ACHN (cell line): ENCODE results near the gene C8A.
A peak's percentile ranks its signal among the peaks of the same experiment; 100 is the strongest.

Source experiments
- DNase-seq: peaks from one replicate; pipeline ENCODE4 v3.0.0-alpha.2; 2015
- in situ Hi-C: cut with HindIII; loops from 2 replicates; pipeline ENCODE4 v1.10.0; 2017; ENCODE audit warnings: low sequenced_read_pairs, low pct_ligation_motif_present, low pct_unique_long_range_greater_than_20kb

C8A gene

DNA sequence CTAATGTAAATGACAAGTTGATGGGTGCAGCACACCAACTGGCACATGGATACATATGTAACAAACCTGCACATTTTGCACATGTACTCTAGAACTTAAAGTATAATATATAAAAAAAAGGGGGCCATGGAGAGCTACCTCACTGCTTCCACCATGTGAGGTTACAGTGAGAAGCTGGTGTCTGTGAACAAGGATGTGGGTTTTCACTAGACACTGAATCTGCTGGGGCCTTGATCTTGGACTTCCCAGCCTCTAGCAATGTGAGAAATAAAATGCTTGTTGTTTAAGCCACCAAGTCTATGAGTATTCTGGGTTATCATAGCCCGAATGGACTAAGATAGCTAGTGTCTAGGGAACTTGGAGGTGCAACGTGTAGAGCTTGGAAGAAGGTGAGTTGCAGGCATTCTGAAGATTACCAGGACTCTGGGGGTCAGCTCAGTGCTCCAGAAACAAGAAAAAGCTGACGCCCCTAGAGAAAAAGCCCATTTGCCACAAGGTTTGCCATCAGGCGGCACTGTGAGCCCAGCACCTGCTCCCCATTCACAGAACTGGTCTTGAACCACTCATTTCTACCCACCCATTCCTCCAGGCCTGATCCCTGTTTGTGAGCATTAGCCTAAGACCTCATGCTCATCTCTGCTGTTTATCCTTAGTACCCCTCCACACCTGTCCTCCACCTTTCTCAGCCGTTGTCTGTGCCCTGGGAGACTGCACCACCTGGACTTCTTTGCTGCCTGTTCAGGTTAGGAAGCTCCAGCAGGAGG, 20.3 kb upstream of the C8A start:
- DNase-seq: no peak
- in situ Hi-C loops: no loop called here

DNA sequence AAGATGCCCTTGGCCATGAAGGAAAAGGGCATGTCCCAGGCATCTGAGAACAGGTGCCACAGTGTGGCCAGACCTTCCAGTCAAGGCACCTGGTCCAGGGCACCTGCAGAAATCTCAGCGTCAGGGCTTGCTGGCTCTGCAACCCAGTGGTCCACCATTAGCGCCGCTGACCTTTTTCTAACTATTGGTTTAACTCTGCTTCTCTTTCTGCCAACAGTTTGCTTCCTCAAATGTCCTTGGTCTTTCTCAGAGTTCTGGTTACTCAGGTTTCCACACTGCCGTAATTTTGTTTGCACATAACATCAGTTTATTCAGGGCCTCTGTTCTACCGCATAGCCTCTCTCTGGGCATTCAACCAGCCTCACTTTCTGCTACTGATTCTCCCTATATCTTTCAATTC, 18.9 kb upstream of the C8A start:
- DNase-seq: no peak
- in situ Hi-C loops: no loop called here

DNA sequence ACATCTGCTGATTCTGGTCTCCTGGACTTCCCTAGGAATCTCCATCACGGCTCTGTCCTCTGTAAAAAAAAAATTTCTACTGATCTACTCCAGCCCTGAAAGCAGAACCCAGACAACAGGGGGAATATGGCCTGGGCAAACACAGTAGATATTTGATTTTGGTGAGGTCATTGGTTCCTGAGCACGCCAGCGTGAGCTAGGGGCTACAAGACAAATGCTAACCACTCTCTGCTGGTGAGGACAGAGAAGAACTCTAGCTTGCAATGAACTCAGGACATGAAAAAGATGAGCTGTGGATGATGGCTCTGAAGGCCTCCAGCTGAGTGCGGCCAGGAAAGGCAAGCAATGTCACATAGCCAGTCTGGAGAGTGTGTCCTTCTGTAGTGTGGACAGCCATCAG, 18.2 kb upstream of the C8A start:
- in situ Hi-C loops: no loop called here

DNA sequence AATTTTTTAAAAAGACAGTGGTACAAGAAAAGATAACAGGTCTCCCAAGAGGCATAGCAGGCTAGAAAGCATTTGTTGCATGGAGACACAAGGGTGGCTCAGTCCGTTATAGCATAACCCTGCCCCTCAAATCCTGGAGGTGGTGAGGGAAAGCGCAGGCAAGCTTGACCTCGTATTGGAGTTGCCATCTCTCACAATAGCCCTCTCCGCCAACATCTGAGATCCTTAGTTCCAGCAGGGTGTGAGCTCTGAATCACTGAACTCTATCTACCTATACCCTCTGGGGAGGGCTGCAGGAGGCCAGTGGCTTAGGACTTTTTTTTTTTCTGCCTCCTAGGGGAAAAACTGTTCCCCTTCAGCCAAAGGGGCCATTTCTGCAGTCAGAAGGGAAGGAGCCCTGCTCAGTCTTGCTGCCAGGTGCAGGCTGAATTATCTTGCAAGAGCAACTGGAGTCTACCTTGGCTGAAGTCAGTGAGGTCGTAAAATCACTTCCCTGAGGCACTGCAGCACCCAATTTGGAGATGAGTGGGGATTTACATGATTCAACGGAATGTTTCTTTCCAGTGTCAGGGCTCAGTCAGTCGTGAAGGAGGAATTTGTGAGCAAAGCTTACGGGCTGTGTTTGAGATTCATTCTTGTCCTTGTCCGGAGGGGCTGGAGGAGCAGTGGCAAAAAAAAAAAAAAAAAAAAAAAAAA, 17.2 kb upstream of the C8A start:
- in situ Hi-C loops: no loop called here
- peak; percentile 75 for DNase-seq

More for the DNA sequence above, 18.2 kb upstream of the C8A start:
- DNase-seq: no peak

DNA sequence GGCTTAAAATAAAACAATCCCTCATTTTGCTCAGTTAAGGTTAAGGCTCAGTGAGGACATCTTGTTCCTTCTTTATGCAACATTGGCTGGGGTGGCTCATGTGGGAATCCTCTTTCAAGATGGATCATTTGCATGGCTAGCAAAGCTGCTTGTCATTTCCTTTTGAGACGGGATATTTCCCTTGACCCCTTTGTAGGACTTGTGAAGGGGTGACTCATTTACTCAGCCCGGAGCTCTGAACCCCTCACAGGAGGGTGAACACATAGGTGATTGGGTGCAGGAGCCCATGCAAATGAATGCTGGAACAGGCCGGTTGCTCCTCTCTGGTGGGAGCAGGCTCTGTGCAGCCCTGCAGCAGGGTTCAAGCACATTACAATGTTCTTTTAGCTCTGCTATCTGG, 15.8 kb upstream of the C8A start:
- no peak for DNase-seq
- in situ Hi-C loops: no loop called here

DNA sequence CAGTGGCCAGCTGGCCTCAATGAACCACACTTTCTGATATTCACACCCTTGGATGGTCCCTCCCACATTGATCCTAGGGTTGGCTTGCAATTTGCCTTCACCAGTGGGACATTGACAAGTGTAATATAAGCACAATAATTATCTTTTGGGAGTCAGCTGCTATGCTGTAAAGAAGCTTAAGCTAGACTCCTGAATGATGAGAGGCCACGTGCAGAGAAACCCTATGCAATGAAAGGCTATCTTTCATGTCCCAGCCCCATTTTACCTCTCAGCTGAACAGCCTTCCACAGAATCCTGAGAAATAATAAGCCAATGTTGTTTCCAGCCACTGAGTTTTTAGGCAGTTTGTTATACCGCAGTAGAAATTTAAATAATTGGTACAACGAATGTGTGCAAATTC, 11.1 kb upstream of the C8A start:
- in situ Hi-C loops: no loop called here
- DNase-seq: no peak

DNA sequence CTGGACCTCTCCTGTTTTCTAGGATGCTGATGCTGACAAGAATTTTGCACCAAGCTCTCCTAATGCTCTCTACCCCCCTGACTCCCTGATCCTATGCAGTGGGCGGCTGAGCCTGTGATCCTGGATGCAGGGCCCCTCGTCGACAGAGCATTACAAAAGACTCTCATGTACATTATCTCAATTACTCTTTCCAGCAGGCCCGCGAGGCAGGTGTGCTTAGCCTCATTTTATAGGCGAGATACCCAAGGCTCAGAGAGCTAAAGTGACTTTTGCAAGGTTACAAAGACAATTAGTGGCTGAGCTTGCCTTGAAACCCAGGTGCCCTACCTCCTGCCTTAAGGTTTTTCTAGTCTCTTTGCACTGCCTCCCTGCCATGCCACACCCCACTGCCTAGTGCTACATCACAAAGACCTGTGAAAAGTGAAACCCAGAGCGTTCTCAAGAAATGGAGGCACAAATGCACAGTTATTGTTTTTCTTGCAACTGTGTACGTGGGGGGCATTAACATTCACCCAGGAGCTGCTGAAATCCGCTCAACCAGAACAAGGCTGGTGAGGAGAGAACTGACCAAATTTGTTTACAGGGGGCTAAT, 10.0 kb upstream of the C8A start:
- in situ Hi-C loops: no loop called here
- no peak for DNase-seq

DNA sequence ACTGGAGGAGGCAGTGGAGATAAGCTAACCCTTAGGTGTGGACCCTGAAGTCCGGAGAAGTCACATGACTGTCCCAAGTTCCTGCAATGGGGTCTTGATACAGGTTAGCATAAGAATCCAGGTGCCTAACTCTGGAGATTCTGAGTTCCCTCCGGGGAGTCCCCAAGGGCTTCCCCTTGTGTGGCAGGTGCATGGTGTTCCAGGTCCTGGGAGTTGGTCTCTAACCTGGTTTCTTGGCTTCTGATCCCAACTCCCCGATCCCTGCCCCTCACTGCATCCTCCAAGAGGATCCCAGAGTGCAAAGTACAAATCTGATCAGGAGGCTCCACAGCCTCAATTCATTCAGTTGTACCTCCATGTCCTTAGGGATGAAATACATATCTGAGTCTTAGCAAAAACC, 9.3 kb upstream of the C8A start:
- no peak for DNase-seq
- in situ Hi-C loops: no loop called here

DNA sequence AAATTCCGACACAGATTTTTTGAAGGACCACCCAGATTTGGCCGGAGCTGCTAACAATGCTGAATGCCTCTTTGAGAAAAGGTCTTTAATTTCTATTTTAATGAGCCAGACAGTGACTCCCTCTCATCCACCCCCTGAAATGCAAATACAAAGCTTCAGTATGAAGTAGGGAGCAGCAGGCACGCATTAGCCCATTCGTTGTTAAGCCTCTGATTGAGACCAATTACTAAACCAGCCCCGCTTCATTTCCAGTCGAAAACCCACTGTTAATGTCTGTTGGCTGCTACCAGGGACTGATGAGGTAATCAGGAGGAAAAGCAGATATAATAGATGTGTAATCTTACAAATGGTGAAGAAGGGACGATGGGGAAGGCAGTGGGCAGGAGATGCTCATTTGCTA, 4.8 kb upstream of the C8A start:
- in situ Hi-C loops: no loop called here
- DNase-seq: no peak

DNA sequence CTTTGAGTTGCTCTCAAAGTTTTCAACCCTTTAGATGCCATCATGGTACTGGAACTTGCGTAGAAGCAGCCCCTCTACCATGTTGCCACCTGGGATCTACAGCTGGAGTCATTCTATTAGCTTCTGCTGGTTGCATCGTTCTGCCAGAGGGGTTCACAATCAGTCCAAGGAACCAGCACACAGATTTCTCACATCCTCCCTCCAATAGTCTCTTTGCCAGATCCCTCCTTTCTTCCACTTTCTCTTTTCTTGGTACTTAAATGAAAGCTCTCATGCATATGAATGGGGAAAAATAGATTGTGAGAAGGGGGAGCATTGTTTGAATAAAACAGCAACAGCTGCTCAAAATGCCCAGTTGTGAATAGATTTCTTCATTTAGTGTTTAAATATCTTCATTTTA, 4.2 kb upstream of the C8A start:
- DNase-seq: no peak
- in situ Hi-C loops: no loop called here

DNA sequence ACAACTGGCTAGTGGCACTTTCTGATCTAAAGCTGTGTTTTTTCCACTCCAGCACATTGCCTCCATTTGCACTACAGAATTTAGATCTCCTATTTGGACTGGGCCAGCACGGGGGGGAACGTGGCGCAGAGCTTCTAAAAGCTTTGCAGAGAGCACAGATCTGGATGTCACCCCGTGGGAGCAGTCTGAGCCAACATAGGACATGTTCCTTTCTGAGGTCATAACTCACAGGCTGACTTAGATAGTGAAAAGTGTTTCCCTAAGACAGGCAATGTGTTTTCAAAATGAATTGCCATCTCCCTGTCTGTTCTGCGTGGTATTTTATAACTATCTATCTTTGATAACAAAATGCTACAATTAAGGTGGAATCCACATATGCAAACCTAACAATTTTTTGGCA, 3.7 kb upstream of the C8A start:
- no peak for DNase-seq
- in situ Hi-C loops: no loop called here

DNA sequence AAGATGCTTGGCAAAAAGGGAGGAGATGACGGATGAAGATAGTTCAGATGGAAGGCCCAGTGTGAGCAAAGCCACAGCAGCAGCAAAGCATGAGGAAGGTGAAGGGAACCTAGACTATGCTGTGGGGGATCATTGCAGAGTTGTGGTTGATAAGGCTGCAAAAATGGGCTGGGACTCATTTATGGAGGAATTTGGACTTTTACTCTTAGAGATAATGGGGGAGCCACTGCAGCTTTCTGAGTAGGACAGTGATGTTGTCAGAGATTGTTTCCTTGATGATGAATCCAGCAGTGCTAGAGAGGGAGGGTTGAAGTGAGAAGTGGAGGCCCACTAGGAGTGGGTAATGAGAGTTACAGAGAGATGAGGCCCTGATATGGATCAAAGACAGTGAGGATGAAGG, 2.1 kb upstream of the C8A start:
- in situ Hi-C loops: no loop called here

DNA sequence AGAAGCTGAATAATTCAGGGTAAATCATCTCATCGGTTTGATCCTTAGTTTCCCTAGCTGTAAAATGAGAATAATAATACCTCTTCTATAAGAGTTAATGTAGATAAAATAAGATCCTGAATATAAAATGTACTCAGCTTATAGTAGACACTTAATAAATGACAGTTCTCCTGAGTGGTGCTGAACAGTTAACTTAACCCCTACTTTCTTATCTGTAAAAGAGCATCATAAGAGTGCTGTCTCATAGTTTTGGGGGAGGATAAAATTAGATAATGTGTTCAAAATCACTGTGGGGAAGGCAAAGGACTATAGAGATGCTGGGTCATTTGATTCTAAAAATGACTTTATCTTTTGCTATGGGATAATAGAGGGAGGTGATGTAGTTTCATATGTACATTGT, 593 bp downstream of the C8A start:
- in situ Hi-C loops: no loop called here
- no peak for DNase-seq

More for the DNA sequence above, 2.1 kb upstream of the C8A start:
- DNase-seq: no peak

DNA sequence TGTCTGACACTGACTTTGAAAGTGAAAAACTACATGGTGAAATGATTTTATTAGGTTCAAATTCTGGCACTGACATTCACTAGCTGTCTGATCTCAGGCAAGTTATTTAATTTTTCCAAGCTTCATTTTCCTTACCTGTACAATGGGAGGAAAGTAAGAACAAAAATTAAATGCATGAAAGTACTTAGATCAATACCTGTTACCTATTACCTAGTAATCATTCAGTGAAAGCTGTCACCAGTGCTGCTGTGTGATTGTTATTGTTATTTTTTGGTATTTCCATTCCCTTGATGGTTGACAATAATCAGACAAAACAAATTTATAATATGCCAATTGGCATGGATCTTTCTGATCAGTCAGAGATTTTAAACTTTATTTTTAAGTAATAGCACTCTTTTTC, 1.6 kb downstream of the C8A start:
- no peak for DNase-seq
- in situ Hi-C loops: no loop called here

DNA sequence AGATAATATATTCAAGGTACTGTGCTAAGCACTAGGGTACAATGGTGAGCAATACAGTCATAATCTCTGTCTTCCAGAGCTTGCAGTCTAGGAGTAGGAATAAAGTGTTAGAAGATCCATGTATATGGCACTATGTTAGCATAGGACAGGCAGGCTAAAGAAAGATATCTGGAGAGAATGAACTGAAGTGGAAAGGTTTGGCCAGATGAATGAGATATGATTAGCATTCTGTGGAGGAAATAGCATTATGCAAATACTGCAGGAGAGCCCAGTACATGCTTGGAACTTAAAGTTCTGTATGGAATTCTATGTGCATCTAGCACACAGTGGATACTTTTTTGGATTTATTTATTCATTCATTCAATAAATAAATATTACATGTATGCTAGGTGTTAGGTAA, 4.7 kb downstream of the C8A start:
- no peak for DNase-seq
- in situ Hi-C loops: no loop called here

DNA sequence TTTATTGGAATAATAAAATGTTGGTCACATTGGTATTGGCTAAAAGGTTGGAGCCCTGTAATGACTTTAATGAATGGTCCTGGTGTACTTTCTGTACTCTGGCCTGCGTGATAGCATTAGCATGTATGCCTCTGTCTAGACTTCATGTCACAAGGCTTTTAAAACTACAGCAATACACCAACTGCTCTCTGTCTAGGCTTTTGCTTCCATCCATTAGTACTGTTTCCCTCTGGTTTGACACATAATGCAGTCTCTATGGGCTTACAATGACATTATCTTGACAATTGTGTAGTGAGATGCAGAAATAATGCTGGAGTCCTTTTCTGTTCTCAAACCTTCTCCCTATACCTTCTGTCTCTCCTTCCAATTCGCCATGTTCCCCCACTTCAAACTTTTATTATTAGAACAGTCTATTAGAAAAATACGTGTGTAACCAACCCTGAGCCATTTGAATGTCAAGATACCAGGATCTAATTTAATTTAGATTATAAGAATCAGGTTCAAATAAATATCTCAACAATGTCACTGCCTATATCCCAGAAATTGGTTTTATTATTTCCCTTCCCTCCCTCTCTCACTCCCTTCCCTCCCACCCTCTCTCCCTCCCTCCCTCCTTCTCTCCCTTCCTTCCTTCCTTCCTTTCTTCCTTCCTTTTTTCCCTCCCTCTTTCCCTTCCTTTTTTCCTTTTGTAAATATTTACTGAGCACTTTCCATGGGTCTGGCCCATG, 8.8 kb downstream of the C8A start:
- DNase-seq: no peak
- in situ Hi-C loops: no loop called here

DNA sequence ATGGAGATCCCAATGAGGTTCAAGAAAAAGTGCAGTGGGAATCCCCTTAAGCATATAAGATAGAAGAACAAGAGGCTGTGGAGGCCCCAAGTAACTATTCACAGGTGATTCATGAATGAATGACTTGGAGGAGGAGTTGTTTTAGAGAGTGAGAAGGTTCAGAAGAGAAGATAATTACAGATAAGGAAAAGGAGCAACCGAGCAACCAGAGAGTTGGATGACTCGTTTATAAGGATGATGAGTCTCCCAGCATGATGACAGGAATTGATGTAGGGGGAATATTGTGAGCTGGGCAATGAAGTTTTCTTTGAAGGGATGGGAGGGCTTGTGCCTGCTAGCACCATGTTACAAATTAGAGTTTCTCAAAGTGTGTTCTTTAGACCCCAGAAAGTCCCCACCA, 9.8 kb downstream of the C8A start:
- no peak for DNase-seq
- in situ Hi-C loops: no loop called here

DNA sequence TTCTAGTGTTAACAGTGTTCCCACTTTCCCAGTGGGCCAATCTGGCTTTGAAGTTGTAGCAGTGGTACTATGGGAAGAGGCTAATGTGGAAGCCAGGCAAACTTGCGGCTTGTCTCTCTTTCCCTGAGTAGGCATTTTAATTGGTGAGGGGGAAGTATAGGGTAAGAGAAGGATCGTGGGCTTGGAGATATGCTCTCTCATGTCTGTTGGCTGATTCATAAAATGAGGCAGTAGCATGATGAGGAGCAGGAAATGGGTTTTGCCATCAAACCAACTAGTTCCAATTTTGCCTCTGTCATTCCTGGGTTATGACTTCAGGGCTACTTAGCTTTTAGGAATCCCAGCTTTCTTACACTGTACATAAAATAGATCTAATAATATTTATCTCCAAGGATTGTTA, 12.1 kb downstream of the C8A start:
- DNase-seq: no peak
- in situ Hi-C loops: no loop called here

DNA sequence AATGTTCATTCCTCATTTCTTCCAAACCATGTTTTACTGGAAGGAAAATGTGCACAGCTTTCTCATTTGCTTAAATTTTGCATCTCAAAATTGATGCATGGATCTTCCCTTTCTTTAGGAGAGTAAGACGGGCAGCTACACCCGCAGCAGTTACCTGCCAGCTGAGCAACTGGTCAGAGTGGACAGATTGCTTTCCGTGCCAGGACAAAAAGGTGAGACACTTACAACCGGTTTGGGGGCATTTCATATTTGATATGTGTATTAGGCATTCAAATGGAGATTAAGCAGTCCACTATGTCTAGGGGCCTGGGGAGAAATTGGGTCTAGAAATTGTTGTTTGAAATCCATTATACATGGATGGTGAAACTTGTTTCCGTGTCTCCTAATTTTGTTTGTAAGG, 12.9 kb downstream of the C8A start:
- in situ Hi-C loops: no loop called here
- no peak for DNase-seq
